ENCODE data around the gene CD226.
"Not testable (repeated sequence)": the region's sequence is repeated elsewhere in the genome, so short reads cannot be mapped to it uniquely, and the experiment has no call there.

The CD226 gene

GRCh38 chr18:69865776-69866175 lies 81.9 kb downstream of the CD226 start:
- DNase-seq = no peak

- not testable (repeated sequence) for DNase-seq
These were observed 82.9 kb downstream of the CD226 start for GRCh38 chr18:69864802-69865201.

- no peak for DNase-seq
These were observed 88.8 kb downstream of the CD226 start for GRCh38 chr18:69858897-69859296.

GRCh38 chr18:69854455-69854854 lies 93.2 kb downstream of the CD226 start:
- DNase-seq = no peak

GRCh38 chr18:69853051-69853450 lies 94.6 kb downstream of the CD226 start:
- no peak for DNase-seq

GRCh38 chr18:69845593-69846506 lies 101.8 kb downstream of the CD226 start:
- DNase-seq = no peak

- DNase-seq = no peak
These were observed 103.0 kb downstream of the CD226 start for GRCh38 chr18:69844656-69845055.

GRCh38 chr18:69843015-69843414 lies 104.7 kb downstream of the CD226 start:
- DNase-seq = no peak

GRCh38 chr18:69841117-69841516 lies 106.6 kb downstream of the CD226 start:
- no peak for DNase-seq

- DNase-seq = no peak
These were observed 107.2 kb downstream of the CD226 start for GRCh38 chr18:69840445-69840844.

- DNase-seq = no peak
These were observed 107.7 kb downstream of the CD226 start for GRCh38 chr18:69840001-69840400.

GRCh38 chr18:69839497-69839896 lies 108.2 kb downstream of the CD226 start:
- no peak for DNase-seq

- no peak for DNase-seq
These were observed 108.9 kb downstream of the CD226 start for GRCh38 chr18:69838620-69839411.

GRCh38 chr18:69838003-69838402 lies 109.7 kb downstream of the CD226 start:
- no peak for DNase-seq

- DNase-seq = not testable (repeated sequence)
These were observed 112.7 kb downstream of the CD226 start for GRCh38 chr18:69834980-69835379.

- no peak for DNase-seq
These were observed 117.5 kb downstream of the CD226 start for GRCh38 chr18:69830189-69830588.

- DNase-seq = no peak
These were observed 127.1 kb downstream of the CD226 start for GRCh38 chr18:69820538-69820937.

- DNase-seq = no peak
These were observed 128.2 kb downstream of the CD226 start for GRCh38 chr18:69819460-69819859.

- DNase-seq = no peak
These were observed 130.2 kb downstream of the CD226 start for GRCh38 chr18:69817335-69817940.

GRCh38 chr18:69814861-69815385 lies 132.8 kb downstream of the CD226 start:
- no peak for DNase-seq

GRCh38 chr18:69813559-69813958 lies 134.1 kb downstream of the CD226 start:
- DNase-seq = no peak

- no peak for DNase-seq
These were observed 139.3 kb downstream of the CD226 start for GRCh38 chr18:69808399-69808798.

All from activated CD4-positive, CD25-positive, alpha-beta regulatory T cell (primary cell).